CD4-positive, alpha-beta T cell treated with Interleukin-6 for 4 hours (primary cell): ENCODE data around the gene CLSTN1.
"Not testable (repeated sequence)": the region's sequence is repeated elsewhere in the genome, so short reads cannot be mapped to it uniquely, and the experiment has no call there.

Source experiments
- DNase-seq: peaks from one replicate; pipeline ENCODE4 v3.0.0-alpha.2; 2020; ENCODE audit warnings: mixed read lengths

Gene CLSTN1

DNA sequence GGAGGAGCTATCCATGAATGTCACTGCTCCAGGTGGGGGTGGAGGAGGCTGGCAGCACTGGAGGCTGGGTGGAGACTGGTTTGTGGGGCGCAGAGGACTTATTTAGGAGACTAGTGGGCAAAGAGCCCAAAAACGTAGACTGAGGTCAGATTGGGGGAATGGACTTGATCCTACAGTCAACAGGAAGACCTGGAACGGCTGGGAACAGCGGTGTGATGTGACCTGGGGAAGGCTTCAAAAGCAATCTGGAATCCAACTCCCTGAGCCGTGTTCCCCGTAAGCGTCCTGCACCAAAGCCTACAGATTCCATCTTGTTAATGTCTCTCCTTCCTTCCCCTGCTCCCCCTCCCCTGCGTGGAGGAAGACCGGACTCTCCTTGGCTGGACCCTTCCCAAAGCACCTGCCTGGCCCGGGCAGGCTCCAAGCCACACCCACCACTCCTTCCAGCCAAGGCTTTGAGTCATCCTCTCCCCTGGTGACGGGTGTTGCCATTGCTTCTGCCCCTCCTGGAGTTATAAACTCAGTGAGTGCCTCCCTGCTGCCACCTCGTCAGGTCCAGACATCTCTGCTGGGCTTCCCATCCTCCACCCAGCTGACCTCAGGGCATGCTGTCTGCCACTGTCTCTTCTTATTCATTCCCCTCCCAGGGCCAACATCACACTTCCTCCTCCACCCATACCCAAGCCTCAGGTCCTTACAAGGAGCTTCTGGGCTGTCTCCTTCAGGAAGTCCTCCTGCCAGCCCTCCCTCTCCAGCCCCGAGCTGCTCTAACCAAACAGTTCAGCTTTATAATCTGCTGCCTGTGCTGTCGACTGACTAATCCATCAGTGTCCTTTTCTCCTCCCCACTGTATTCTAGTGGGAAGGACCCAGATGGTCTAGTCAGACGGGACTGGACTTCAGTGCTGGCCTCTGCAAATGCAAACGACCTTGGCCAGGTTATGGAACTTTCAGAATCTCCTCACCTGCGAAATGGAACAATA lies 1.6 kb upstream of the CLSTN1 start:
- peak; percentile 58 for DNase-seq

DNA sequence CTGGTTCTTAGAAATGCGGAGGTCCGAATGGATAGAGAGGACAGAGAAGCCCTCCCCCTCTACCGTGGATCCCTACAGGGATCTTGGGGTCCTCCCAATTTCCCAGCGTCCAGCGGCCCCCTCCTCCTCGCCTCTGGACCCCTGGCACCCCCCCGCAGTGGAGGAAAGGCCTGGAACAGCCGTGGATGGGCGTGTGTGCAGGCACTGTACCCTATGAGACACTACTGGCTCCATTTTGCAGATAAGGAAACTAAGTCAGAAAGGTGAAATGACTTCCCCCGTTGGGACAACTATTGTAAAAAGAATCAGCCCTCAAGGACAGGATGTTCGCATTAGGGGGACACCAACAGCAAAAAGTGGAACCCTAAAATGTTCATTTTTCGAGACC lies 931 bp upstream of the CLSTN1 start:
- no peak for DNase-seq

DNA sequence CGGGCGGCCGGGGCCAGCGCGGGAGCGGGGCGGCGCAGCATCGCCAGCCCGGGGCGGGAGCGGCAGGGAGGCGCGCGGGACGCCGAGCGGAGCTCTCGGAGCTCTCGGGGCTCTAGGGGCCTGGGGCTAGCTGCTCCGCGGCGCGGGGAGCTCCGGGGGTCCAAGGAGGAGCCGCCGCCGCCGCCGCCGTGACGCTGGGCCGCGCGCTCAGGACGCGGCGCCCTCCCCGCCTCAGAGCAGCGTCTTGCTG lies 147 bp downstream of the CLSTN1 start:
- no peak for DNase-seq

DNA sequence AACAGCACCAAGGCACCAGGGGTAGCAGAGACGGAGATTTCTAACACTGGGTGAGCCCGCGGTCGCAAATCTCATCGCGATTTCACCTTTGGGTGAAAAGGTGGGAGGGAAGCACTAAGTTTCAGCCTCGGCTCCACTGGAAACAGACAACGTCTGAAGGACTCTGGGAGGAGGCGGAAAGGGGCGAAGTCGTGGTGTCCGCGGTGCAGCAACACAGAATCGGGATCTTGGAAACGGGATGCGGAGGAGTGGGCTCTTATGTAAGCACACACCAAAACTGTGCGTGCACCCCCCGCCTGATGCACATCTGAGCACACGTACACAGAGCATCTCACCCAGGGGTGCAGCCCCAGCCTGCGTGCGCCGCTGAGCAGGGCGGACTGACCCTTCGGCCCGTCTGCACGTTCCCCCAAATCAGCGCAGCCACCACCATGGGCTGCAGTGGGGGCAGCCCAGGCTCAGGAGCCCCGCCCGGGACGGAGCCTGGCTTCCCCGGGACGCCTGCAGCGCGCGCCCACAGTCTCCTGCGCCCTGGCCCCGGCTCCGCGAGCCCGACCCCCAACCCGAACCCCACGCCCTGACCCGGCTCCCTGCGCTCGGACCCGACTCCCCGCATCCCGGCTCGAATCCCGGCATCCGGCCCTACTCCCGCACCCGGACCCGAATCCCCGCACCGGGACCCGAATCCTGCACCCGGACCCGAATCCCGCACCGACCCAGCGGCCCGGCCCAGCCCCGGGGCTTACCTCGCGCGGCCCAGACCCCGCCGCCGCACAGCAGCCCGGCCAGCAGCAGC lies 670 bp downstream of the CLSTN1 start:
- DNase-seq, result peak; percentile 31

DNA sequence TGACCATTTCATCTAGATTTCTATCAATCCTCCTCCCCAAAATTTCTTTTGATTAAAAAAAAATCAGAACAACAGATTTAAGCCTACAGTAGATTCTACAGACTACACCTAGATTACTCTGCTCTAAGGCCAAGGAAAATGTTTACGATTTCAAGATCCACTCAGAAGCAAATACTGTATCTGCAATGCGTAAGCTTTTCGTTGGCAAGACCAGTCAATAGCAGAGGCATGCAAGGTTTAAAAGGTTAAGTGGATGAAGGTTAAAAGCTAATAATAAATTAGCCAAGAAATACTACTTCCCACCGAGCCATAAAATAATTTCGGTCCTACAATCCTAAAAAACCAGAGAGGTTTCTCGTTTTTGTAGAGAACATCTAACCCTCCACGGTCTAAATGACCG lies 1.3 kb downstream of the CLSTN1 start:
- DNase-seq, result no peak

DNA sequence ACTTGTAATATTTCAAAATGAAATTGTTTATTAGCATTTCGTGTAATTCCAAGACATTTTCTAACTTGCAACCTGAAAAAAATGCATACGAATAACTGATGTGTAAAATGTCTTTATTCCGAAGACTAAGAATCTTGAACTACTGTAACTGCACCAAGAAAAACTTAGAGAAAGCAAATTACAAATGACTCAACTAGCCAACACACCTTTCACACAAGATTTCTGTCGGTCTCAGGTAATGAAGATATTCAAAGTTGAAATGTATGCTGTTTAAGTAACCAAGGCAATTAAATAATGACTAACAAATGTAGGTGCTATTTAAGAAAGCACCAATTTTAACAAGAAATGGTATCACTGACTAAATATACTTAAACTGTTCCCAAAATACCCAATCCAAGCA lies 2.1 kb downstream of the CLSTN1 start:
- DNase-seq, result no peak

DNA sequence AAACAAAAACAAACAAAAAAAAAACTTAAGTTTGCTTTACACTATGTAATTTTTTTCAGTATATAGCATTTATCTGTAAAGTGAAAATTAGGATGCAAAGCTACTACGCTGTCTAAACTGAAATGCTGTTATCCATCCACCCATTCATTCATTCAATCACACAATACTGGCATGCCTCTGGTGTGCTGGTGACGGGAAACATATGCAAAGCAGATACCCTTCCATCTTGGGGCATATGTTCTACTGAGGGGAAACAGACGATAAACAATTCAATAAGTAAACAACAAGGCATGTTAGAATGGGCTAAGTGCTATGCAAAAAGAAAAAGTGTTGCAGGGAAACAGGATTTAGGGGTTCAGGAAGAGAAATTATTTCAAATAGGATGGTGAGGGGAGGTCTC lies 3.2 kb downstream of the CLSTN1 start:
- no peak for DNase-seq

DNA sequence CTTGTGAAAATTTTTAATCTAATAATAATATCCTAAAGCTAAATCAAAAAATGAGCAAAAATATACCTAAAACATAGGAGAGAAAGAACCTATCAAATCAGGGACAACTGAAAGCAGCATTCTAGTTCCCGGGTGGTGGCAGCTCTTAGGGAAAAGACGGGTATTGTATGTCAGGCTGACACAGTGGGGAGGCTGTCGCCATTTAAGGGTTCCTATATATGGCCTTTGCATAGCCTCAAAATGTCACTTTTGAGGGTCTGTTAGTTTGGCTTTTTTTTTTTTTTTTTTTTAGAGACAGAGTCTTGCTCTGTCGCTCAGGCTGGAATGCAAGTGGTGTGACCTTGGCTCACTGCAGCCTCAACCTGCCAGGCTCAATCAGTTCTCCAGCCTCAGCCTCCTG lies 6.0 kb downstream of the CLSTN1 start:
- DNase-seq, result no peak

DNA sequence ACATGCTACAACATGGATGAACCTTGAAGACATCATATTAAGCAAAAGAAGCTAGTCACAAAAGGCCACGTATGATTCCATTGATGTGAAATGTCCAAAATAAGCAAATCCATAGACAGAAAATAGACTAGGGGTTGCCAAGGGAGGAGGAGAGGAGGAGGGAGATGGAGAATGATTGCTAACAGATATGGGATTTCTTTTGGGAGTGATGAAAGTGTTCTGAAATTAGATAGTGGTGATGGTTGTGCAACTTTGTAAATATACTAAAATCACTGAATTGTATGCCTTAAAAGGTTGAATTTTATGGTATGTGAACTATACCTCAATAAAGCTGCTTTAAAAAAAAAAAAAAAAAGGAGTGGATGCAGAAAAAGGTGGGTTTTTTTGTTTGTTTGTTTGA lies 7.6 kb downstream of the CLSTN1 start:
- DNase-seq, result no peak

DNA sequence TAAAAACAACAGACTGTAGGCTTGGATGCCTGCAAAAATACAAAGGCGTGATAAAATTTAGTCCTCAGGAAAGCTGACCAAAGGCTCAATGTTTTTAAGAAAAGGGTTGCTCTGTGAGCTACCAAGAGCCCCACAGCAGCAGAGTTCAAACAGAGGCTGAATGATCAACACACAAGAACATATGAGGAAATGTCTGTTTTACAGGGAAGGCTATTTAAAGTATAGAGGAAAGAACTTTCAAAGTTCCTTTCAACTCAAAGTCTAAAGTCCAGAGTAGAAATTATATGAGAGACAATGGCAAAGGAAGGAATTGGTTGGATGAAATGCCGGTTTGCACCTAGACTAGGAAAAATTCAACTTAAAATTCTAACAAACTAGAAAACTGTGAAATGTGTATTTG lies 8.6 kb downstream of the CLSTN1 start:
- no peak for DNase-seq

DNA sequence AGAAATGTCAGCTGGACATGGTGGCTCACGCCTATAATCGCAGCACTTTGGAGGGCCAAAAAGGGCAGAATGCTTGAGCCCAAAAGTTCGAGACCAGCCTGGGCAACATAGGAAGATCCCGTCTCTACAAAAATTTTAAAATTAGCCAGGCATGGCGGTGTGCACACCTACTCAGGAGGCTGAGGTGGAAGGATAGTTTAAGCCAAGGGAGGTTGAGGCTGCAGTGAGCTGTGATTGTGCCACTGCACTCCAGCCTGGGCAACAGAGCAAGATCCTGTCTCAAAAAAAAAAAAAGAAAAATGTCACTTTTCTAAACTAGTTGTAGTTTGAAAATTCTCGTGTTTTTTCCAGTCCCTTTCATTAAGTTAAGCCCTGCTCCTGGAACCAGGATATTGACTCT lies 9.1 kb downstream of the CLSTN1 start:
- DNase-seq, result no peak

DNA sequence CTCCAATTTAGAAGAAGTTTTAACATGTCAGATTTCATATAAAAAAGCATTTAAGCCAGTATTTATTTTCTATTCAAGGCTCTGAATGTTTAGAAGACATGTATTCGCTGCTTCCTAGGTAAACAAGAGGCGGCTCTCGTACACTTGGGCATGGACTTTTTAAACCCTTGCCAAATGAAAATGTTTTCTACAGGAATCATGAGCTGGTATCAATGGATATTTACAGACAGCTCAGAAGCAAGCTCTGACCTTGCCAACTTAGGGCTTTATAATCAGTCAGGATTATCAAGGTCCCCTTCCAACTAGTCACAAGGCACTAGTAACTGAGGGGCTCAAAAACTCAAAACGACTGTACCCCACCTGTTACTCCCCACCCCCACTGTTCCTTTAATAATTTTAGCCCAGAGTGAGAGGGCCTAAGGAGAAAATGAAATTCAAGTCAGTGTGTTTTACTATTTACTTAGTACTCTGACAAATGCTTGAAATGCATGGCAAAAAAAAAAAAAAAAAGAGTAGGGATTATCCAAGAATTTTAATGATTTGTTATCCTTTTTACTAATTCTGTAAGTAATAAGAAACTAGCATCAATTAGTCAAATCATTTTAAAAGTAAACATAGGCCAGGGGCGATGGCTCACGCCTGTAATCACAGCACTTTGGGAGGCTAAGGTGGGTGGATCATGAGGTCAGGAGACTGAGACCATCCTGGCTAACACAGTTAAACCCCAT lies 12.4 kb downstream of the CLSTN1 start:
- DNase-seq, result no peak

DNA sequence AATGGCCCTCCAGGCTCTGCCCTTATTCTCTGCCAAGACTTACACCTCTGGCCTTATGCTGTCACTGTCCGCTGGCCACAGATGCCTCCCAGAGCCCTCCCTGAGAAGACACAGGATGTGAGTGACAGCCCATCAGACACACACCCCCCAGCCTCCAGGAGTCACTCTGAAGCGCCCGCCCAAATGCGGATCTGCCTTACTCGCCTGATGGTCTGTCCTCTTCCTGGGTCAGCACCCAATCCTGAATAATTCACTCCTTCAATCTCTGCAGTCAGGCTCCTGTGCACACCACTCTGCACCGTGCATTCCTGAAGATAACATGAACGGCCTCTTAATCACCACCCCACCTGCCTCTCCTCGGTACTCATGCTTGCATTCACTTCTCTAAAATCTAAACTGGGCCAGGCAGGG lies 14.7 kb downstream of the CLSTN1 start:
- no peak for DNase-seq

DNA sequence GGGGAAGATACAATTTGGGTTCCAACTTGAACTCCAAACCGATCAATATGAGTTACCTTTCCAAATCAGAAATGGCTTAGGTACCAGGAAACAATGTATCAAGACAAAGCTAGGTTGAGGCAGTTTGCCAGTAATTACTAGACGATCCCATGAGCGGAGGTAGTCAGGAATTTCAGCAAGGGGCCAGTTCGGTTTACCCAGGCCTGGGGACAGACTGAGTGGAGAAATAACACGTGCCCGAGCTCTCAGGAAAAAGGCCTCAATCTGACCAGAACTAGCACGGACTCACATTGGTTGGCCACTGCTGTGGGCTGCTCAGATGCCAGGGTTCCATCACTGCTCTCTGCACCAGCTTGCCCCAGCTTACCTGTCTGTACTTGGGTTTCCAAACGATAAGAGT lies 15.3 kb downstream of the CLSTN1 start:
- DNase-seq, result no peak

DNA sequence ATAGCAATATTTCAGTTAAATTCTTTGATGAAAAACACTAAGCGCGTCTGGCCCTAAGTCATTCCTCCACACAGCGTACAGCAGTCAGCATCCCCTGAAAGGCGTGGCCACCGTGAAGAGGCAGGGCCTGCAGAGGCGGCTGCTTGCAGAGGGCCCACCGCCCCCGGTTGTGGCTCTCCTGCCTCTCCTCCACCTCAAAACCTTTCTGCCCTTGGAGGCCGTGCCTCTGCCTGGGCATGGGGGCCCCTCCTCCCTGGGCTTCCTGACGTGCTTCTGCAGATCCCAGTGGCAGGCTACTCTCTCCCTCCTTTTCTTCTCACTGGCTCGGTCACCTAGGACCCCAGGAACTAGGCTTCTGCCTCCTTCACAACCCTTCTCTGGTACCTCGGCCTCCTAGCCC lies 16.2 kb downstream of the CLSTN1 start:
- DNase-seq, result no peak

DNA sequence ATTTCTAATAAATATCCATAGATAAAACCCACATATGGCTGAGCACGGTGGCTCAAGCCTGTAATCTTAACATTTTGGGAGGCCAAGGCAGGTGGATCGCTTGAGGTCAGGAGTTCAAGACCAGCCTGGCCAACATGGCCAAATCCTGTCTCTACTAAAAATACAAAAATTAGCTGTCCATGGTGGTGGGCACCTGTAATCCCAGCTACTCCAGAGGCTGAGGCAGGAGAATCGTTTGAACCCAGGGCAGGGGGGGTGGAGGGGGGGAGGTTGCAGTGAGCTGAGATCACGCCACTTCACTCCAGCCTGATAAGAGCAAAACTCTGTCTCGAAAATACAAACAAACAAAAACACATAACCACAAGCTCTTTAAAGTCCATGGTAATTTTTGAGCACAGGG lies 17.8 kb downstream of the CLSTN1 start:
- not testable (repeated sequence) for DNase-seq

DNA sequence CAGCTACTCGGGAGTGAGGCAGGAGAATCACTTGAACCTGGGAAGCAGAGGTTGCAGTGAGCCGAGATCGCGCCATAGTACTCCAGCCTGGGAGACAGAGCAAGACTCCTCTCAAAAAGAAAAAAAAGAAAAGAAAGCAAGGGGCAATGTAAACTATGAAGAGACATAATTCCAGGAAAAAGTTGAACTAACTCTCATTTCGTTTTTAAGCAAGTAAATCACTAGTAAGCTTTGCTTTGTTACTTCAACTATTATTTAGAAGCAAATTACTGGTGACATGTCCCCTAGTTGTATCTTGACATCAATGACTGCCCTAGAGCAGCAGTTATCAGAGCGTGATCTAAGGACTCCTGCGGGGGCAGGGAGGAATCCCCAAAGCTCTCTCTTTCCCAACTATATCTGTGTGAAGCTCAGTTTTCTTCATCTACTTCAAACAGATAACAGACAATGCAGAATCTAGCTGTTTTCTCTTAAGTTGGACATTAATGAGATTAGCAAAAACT lies 18.7 kb downstream of the CLSTN1 start:
- no peak for DNase-seq

DNA sequence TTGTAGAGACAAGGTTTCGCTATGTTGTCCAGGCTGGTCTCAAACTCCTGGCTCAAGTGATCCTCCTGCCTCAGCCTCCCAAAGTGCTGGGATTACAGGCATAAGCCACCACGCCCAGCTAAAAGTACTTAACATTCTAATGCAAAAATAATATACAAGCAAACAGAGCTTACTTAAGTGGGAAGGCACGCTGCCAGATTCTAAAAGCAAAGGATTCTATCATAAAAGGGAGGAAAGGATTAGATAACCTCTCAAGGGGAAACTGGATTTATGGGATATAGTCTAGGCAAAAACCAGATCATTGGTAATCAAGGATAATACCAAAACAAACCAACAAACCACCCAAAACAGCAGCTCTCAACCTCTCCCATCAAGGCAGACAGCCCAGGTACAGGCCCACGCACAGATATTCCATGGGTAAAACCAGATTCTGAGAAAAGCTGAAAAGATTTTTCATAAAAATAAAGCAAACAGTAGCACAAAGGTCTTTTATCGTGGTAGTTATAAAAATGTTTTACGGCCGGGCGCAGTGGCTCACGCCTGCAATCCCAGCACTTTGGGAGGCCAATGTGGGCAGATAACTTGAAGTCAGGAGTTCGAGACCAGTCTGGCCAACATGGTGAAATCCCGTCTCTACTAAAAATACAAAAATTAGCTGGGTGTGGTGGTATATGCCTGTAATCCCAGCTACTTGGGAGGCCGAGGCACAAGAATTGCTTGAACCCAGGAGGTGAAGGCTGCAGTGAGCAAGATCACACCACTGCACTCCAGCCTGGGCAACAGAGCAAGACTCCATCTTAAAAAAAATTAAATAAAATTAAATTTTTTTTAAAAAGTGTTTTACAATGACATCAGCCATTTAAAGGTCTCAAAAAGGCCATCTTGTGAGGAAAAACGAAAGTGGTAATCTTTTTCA lies 20.5 kb downstream of the CLSTN1 start:
- DNase-seq, result not testable (repeated sequence)

DNA sequence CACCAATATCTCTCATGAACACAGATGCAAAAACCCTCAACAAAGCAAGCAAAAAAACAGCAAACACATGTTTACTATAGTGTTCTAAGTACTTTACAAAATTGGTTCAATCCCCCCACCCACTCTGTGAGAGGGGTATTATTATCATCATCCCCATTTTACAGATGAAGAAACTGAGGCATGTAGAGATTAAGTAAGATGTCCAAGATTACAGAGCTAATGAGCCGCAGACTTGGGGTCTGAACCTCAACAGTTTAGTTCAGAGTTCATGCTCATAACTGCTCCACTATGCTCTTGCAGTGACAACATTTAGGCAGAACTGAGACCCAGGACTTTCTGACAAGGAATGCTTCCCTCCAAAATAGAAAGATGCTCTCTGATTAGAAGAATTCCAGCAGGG lies 21.9 kb downstream of the CLSTN1 start:
- no peak for DNase-seq

DNA sequence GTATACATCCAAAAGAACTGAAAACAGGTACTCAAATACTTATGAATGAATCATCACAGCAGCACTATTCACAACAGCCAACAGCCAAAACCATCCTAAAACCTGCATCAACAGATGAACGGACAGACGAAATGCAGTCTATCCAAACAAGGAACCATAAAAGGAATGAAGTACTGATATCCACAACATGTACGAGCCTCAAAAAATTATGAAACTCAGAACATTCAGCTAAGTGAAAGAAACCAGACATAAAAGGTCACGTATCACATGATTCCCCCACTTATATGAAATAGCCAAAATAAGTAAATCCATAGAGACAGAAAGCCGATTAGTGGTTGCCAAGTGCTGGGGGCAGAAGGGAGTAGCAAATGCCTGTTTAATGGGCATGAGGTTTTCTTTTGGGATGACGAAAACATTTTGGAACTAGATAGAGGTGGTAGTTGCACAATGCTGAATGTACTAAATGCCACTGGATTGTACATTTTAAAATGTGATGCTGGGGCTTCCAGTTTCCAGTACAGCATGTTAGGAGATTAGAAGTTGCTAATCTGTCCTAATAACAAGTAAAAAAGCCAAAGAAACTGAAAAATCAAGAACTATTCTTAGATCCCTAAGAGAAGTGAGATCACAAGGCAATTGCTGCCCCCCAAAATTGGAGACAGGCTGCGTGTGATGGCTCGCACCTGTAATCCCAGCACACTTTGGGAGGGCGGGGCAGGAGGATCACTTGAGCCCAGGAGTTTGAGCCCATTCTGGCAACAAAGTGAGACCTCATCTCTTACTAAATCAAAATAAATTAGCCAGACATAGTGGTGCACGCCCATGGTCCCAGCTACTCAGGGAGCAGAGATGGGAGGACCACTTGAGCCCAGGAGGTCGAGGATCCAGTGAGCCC lies 25.3 kb downstream of the CLSTN1 start:
- no peak for DNase-seq

DNA sequence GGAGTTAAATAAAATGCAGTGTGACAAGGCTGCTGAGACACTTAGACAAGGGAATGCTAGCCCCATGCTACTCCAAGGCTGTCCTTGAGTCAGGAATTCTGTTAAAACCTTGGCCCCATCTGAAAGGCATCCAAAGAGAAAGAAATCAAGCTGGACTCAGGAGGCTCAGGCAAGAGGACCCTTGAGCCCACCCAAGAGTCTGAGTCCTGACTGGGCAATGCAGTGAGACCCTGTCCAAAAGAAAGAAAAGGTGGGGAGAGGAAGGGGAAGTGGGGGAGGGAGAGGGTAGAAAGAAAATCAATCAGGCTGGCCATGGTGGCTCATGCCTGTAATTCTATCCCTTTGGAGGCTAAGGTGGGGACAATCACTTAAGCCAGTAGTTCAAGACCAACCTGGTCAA lies 26.7 kb downstream of the CLSTN1 start:
- DNase-seq, result no peak
